Trophoblast cell (in vitro differentiated cells and primary cell): ENCODE results near the gene BACE2.
"Not testable (repeated sequence)": the region's sequence is repeated elsewhere in the genome, so short reads cannot be mapped to it uniquely, and the experiment has no call there.

ENCODE experiments used
- DNase-seq, 2 donors: peaks; one replicate each; pipeline ENCODE4 v3.0.0-alpha.2; 2016
- H2AFZ ChIP-seq: 2 replicates; pipeline ENCODE4 v1.6.1; 2013; ENCODE audit warnings: low read length, moderate library complexity, mild to moderate bottlenecking; ENCODE audit not compliant: insufficient read depth, poor library complexity
- H2AK5ac ChIP-seq: 2 replicates; pipeline ENCODE4 v1.6.1; 2013; ENCODE audit warnings: mild to moderate bottlenecking, low read length
- H2BK120ac ChIP-seq: 2 replicates; pipeline ENCODE4 v1.6.1; 2013; ENCODE audit warnings: low read length, mild to moderate bottlenecking, moderate library complexity; ENCODE audit not compliant: insufficient read depth, poor library complexity
- H2BK12ac ChIP-seq: 2 replicates; pipeline ENCODE4 v1.6.1; 2013; ENCODE audit warnings: mild to moderate bottlenecking, low read length, moderate library complexity
- H2BK5ac ChIP-seq: 2 replicates; pipeline ENCODE4 v1.6.1; 2013; ENCODE audit warnings: low read length, low read depth, moderate library complexity, mild to moderate bottlenecking; ENCODE audit not compliant: poor library complexity
- H3K14ac ChIP-seq: 2 replicates; pipeline ENCODE4 v1.6.1; 2013; ENCODE audit warnings: mild to moderate bottlenecking, low read length
- H3K18ac ChIP-seq: 2 replicates; pipeline ENCODE4 v1.6.1; 2013; ENCODE audit warnings: mild to moderate bottlenecking, low read length
- H3K23ac ChIP-seq: 2 replicates; pipeline ENCODE4 v1.6.1; 2013; ENCODE audit warnings: low read length
- H3K27ac ChIP-seq: 2 replicates; pipeline ENCODE4 v1.5.1; 2013; ENCODE audit warnings: low read depth, mild to moderate bottlenecking, inconsistent platforms, low read length, moderate library complexity
- H3K27me3 ChIP-seq: 2 replicates; pipeline ENCODE4 v1.6.1; 2013; ENCODE audit warnings: inconsistent platforms, mild to moderate bottlenecking, low read length, moderate library complexity; ENCODE audit not compliant: insufficient read depth
- H3K36me3 ChIP-seq, 2 experiments: 1 replicate in 1 of 2; 2 replicates in 1 of 2; pipeline ENCODE4 v1.6.1; 2013; ENCODE audit warnings: low read length in 2 of 2, mild to moderate bottlenecking in 2 of 2, moderate library complexity in 1 of 2; ENCODE audit not compliant: insufficient read depth in 2 of 2, control insufficient read depth in 1 of 2
- H3K4ac ChIP-seq: 2 replicates; pipeline ENCODE4 v1.6.1; 2013; ENCODE audit warnings: low read depth, mild to moderate bottlenecking, low read length, moderate library complexity
- H3K4me1 ChIP-seq, 2 experiments: 1 replicate in 1 of 2; 2 replicates in 1 of 2; pipeline ENCODE4 v1.6.1; 2013; ENCODE audit warnings: low read length in 2 of 2, mild to moderate bottlenecking in 2 of 2, moderate library complexity in 1 of 2; ENCODE audit not compliant: insufficient read depth in 2 of 2, control insufficient read depth in 1 of 2
- H3K4me2 ChIP-seq: 2 replicates; pipeline ENCODE4 v1.6.1; 2013; ENCODE audit warnings: inconsistent platforms, mild to moderate bottlenecking, low read length, moderate library complexity
- H3K4me3 ChIP-seq: 2 replicates; pipeline ENCODE4 v1.5.1; 2013; ENCODE audit warnings: mild to moderate bottlenecking, low read depth, low read length, inconsistent platforms
- H3K79me1 ChIP-seq: one replicate; pipeline ENCODE4 v1.6.1; 2013; ENCODE audit warnings: low read length
- H3K79me2 ChIP-seq: 2 replicates; pipeline ENCODE4 v1.6.1; 2013; ENCODE audit warnings: low read length, mild to moderate bottlenecking; ENCODE audit not compliant: control insufficient read depth, insufficient read depth, poor library complexity
- H3K9ac ChIP-seq: 2 replicates; pipeline ENCODE4 v1.6.1; 2013; ENCODE audit warnings: mild to moderate bottlenecking, low read length
- H3K9me3 ChIP-seq: 2 replicates; pipeline ENCODE4 v1.6.1; 2013; ENCODE audit warnings: low read depth, mild to moderate bottlenecking, control low read depth, inconsistent platforms, low read length; ENCODE audit not compliant: insufficient read depth
- H4K12ac ChIP-seq: 2 replicates; pipeline ENCODE4 v1.6.1; 2013; ENCODE audit warnings: low read depth, mild to moderate bottlenecking, low read length, moderate library complexity
- H4K8ac ChIP-seq: 2 replicates; pipeline ENCODE4 v1.6.1; 2013; ENCODE audit warnings: low read depth, mild to moderate bottlenecking, low read length, moderate library complexity
- H4K91ac ChIP-seq: one replicate; pipeline ENCODE4 v1.6.1; 2013; ENCODE audit warnings: low read depth, mild to moderate bottlenecking, low read length, moderate library complexity
- WGBS: extraction: QIAGEN DNeasy Blood & Tissue Kit; methylation state at CpG from one replicate; pipeline ENCODE4 v1.1.7; 2013; ENCODE audit warnings: missing lambda C conversion rate; ENCODE audit not compliant: insufficient read length, insufficient coverage; ENCODE audit errors: extremely low coverage; 5-methylcytosine and 5-hydroxymethylcytosine counted together

Gene BACE2

DNA sequence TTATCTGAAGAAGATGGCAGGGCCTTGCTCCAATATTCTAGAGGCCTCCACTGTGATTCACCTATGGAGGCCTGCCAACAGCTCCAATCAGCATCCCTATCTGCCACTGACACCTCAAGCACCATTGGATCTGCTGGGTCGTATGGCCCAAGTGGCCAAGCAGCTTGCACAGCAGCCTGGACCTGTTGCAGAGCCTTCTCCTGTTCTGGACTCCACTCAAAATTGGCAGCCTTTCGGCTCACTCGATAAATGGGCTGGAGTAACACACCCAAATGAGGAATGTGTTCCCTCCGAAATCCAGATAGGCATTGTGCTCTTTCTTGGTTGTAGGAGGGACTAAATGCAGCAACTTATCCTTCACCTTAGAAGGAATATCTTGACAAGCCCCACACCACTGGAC is 24.6 kb downstream of the BACE2 start:
- not testable (repeated sequence) for H4K12ac ChIP-seq, H3K27ac ChIP-seq, H3K4me1 ChIP-seq, H3K4me3 ChIP-seq, H2AK5ac ChIP-seq, H2BK12ac ChIP-seq, H3K14ac ChIP-seq, DNase-seq, H2BK120ac ChIP-seq, H3K4ac ChIP-seq, H3K79me1 ChIP-seq, H2AFZ ChIP-seq, H3K23ac ChIP-seq, H3K36me3 ChIP-seq, H3K79me2 ChIP-seq, H3K9me3 ChIP-seq, H3K9ac ChIP-seq, H2BK5ac ChIP-seq, H4K91ac ChIP-seq, H4K8ac ChIP-seq, H3K18ac ChIP-seq, H3K27me3 ChIP-seq, H3K4me2 ChIP-seq
- WGBS, result no CpG with 5 or more reads among the region's 4 CpGs

- no peak overlapping the region for H4K12ac ChIP-seq
- H3K4me3 ChIP-seq, result peak overlapping the region; percentile 25
- H2BK120ac ChIP-seq, result no peak overlapping the region
- H2BK12ac ChIP-seq, result no peak overlapping the region
- H2BK5ac ChIP-seq, result no peak overlapping the region
- no peak overlapping the region for H3K27ac ChIP-seq
- no peaks in the 10 kb centered on the region for H3K27me3 ChIP-seq
- H2AFZ ChIP-seq, result no peak overlapping the region
- no peak overlapping the region for H3K23ac ChIP-seq
- H3K36me3 ChIP-seq, result no peaks in the 10 kb centered on the region
- H3K9ac ChIP-seq, result no peak overlapping the region
- H3K79me1 ChIP-seq, result no peaks in the 10 kb centered on the region
- H4K91ac ChIP-seq, result no peak overlapping the region
- H3K14ac ChIP-seq, result no peak overlapping the region
- no peaks in the 10 kb centered on the region for H3K9me3 ChIP-seq
- H4K8ac ChIP-seq, result no peak overlapping the region
- H3K18ac ChIP-seq, result no peak overlapping the region
- no peak overlapping the region for H3K4ac ChIP-seq
- WGBS, result no CpG with 5 or more reads among the region's 5 CpGs
- no peak for DNase-seq
- no peak overlapping the region for H2AK5ac ChIP-seq
- H3K79me2 ChIP-seq, result no peaks in the 10 kb centered on the region
- H3K4me2 ChIP-seq, result no peak overlapping the region
- no peaks in the 10 kb centered on the region for H3K4me1 ChIP-seq
Observed at GRCh38 chr21:41195311-41195710, 27.4 kb downstream of the BACE2 start.

DNA sequence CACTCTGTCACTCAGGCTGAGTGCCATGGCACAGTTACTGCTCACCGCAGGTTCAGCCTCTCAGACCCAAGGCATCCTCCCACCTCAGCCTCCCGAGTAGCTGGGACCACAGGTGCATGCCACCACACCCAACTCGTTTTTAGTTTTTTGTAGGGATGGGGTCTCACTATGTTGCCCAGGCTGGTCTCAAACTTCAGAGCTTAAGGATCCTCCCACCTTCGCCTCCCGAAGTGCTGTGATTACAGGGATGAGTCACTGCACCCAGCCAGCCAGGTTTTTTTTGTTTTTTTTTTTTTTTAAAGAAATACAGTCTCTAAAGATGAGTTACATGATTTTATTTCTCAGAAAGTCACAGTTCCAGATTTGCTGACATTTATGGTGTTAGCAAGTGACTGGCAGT is 29.0 kb downstream of the BACE2 start:
- Histone ChIP-seq H2BK120ac (no peak overlapping the region), H3K18ac (no peak overlapping the region), H3K4me3 (no peak overlapping the region), H3K9me3 (no peaks in the 10 kb centered on the region), H3K27me3 (no peaks in the 10 kb centered on the region), H4K8ac (no peak overlapping the region), H3K27ac (no peak overlapping the region), H2BK5ac (no peak overlapping the region), H2AFZ (no peak overlapping the region), H3K79me1 (no peaks in the 10 kb centered on the region), H3K4ac (no peak overlapping the region), H3K4me1 (no peaks in the 10 kb centered on the region), H2AK5ac (no peak overlapping the region), H2BK12ac (no peak overlapping the region), H3K4me2 (no peak overlapping the region), H3K9ac (no peak overlapping the region), H3K79me2 (no peaks in the 10 kb centered on the region), H3K36me3 (no peaks in the 10 kb centered on the region), H3K23ac (no peak overlapping the region), H3K14ac (no peak overlapping the region), H4K12ac (no peak overlapping the region), H4K91ac (no peak overlapping the region)
- DNase-seq, result no peak
- no CpG with 5 or more reads among the region's 5 CpGs for WGBS

GRCh38 chr21:41197582-41197981 is 29.6 kb downstream of the BACE2 start:
- H3K4me1 ChIP-seq, result no peaks in the 10 kb centered on the region
- H2AFZ ChIP-seq, result no peak overlapping the region
- H3K27ac ChIP-seq, result no peak overlapping the region
- H3K4me2 ChIP-seq, result no peak overlapping the region
- no peak overlapping the region for H3K23ac ChIP-seq
- no peaks in the 10 kb centered on the region for H3K27me3 ChIP-seq
- no peak overlapping the region for H3K18ac ChIP-seq
- DNase-seq, result no peak
- H3K9ac ChIP-seq, result no peak overlapping the region
- no peak overlapping the region for H3K4me3 ChIP-seq
- H4K12ac ChIP-seq, result no peak overlapping the region
- H2BK120ac ChIP-seq, result no peak overlapping the region
- no peak overlapping the region for H3K4ac ChIP-seq
- no peaks in the 10 kb centered on the region for H3K79me2 ChIP-seq
- WGBS, result no CpG with 5 or more reads among the region's 2 CpGs
- no peak overlapping the region for H2BK5ac ChIP-seq
- no peak overlapping the region for H4K91ac ChIP-seq
- H4K8ac ChIP-seq, result no peak overlapping the region
- H3K79me1 ChIP-seq, result no peaks in the 10 kb centered on the region
- H3K9me3 ChIP-seq, result no peaks in the 10 kb centered on the region
- no peak overlapping the region for H2AK5ac ChIP-seq
- H3K36me3 ChIP-seq, result no peaks in the 10 kb centered on the region
- no peak overlapping the region for H3K14ac ChIP-seq
- H2BK12ac ChIP-seq, result no peak overlapping the region
